Measurements from ENCODE around the gene RASAL1.

The RASAL1 gene

GRCh38 chr12:113081873-113082272, 53.7 kb downstream of the RASAL1 start:
- TF ChIP-seq, protein P1, sequence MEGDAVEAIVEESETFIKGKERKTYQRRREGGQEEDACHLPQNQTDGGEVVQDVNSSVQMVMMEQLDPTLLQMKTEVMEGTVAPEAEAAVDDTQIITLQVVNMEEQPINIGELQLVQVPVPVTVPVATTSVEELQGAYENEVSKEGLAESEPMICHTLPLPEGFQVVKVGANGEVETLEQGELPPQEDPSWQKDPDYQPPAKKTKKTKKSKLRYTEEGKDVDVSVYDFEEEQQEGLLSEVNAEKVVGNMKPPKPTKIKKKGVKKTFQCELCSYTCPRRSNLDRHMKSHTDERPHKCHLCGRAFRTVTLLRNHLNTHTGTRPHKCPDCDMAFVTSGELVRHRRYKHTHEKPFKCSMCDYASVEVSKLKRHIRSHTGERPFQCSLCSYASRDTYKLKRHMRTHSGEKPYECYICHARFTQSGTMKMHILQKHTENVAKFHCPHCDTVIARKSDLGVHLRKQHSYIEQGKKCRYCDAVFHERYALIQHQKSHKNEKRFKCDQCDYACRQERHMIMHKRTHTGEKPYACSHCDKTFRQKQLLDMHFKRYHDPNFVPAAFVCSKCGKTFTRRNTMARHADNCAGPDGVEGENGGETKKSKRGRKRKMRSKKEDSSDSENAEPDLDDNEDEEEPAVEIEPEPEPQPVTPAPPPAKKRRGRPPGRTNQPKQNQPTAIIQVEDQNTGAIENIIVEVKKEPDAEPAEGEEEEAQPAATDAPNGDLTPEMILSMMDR (IDR thresholded peaks at IDR 0.05; ENCODE audit: borderline replicate concordance, insufficient read depth, low read depth, low read length): no peak
- no peak overlapping the region for H3K4me3 ChIP-seq (ENCODE audit: low read depth, low read length)

GRCh38 chr12:113077859-113078255, 57.7 kb downstream of the RASAL1 start:
- no peak overlapping the region for H3K4me3 ChIP-seq (ENCODE audit: low read depth, low read length)
- TF ChIP-seq, protein P1 (IDR thresholded peaks at IDR 0.05; ENCODE audit: borderline replicate concordance, insufficient read depth, low read depth, low read length): no peak

GRCh38 chr12:113077057-113077858, 58.3 kb downstream of the RASAL1 start:
- TF ChIP-seq, protein P1 (IDR thresholded peaks at IDR 0.05; ENCODE audit: borderline replicate concordance, insufficient read depth, low read depth, low read length): no peak
- peak overlapping the region; percentile 32 for H3K4me3 ChIP-seq (ENCODE audit: low read depth, low read length)

GRCh38 chr12:113075137-113075683, 60.4 kb downstream of the RASAL1 start:
- TF ChIP-seq, protein P1 (IDR thresholded peaks at IDR 0.05; ENCODE audit: borderline replicate concordance, insufficient read depth, low read depth, low read length): no peak
- H3K4me3 ChIP-seq (ENCODE audit: low read depth, low read length): peak overlapping the region; percentile 4

GRCh38 chr12:113073586-113073985, 62.0 kb downstream of the RASAL1 start:
- no peak overlapping the region for H3K4me3 ChIP-seq (ENCODE audit: low read depth, low read length)
- TF ChIP-seq, protein P1 (IDR thresholded peaks at IDR 0.05; ENCODE audit: borderline replicate concordance, insufficient read depth, low read depth, low read length): no peak

DNA sequence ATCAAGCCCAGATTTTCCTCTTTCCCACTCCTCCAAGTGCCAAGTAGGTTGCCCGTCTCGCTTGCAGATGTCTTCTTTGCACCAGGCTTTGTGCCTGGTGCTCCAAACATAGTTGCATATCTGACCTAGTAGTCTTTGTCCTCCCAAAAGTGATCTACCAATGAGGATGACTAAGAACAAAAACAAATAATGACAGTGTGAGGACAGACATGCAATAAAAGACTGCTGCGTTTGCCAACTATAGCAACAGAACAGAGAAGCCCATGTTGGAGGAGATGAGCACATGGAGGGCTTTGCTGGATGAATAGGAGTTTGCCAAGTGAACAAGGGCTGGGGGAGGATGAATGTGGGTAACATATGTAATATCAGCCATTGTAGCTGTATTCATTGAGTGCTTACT, 63.4 kb downstream of the RASAL1 start:
- TF ChIP-seq, protein P1 (IDR thresholded peaks at IDR 0.05; ENCODE audit: borderline replicate concordance, insufficient read depth, low read depth, low read length): no peak

More for the DNA sequence above, 63.4 kb downstream of the RASAL1 start:
- H3K4me3 ChIP-seq (ENCODE audit: low read depth, low read length): no peak overlapping the region

Measured in GM12875 (cell line).